GM12801 (cell line): ENCODE results near the gene SPATS2L.

Experiments
- TF ChIP-seq, protein P1 (sequence below): IDR thresholded peaks from one replicate; pipeline ENCODE4 v1.5.1; 2011; ENCODE audit warnings: control low read depth; ENCODE audit not compliant: insufficient read length; ENCODE audit errors: extremely low read depth

Gene SPATS2L

DNA sequence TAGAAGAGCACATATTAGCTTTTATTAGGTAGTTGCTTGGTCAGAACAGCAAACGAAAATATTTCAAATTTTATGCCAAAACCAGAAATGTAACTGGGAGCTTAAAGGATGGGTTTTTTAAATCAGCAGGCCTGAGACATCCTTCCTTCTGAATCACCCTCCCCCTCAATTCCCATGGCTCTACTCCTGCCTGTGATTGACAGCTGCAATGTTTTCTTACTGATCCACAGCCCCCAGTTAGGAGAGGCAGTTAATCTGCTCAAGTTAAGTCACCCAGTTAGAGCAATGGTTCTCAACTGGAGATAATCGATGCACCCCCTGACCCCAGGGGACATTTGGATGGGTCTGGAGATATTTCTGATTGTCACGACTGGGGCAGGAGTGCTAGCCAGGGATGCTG is 178.4 kb downstream of the SPATS2L start:
- TF ChIP-seq, protein P1, sequence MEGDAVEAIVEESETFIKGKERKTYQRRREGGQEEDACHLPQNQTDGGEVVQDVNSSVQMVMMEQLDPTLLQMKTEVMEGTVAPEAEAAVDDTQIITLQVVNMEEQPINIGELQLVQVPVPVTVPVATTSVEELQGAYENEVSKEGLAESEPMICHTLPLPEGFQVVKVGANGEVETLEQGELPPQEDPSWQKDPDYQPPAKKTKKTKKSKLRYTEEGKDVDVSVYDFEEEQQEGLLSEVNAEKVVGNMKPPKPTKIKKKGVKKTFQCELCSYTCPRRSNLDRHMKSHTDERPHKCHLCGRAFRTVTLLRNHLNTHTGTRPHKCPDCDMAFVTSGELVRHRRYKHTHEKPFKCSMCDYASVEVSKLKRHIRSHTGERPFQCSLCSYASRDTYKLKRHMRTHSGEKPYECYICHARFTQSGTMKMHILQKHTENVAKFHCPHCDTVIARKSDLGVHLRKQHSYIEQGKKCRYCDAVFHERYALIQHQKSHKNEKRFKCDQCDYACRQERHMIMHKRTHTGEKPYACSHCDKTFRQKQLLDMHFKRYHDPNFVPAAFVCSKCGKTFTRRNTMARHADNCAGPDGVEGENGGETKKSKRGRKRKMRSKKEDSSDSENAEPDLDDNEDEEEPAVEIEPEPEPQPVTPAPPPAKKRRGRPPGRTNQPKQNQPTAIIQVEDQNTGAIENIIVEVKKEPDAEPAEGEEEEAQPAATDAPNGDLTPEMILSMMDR = no peak

DNA sequence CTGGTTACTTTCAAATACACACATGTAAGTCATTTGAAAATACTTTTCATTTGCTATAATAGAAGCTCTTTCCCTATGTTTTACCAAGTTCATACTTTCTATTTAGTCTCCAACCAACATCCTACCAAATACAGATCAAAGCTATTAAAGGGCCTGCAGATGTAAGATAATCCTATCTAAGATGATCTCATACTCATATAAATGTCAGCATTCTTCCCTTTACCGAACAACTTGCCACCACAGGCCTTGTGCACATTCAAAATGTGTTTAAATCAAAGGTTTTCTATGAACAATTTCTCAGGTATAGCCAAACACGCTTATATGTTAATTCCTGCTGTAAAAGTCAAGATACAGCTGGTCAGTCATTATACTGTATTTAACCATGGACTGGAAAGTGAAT is 180.0 kb downstream of the SPATS2L start:
- TF ChIP-seq, protein P1 = no peak

DNA sequence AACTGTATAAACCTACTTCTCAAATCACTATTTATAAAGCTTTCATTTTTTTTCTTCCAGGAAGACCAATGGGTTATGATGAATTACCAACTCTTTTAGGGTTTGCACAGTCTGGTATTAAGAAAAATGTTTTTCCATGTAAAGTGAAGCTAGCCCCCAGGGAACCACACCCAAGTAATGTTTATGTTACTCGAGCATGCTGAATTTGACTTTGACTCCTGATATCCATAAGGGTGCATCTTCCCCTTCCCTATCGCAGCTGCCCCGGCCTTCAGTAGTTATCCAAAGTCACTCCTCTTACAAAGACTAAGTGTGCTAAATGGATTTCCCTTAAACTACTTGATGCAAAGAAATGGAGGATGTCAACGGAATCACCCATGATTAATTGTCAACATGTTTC is 181.7 kb downstream of the SPATS2L start:
- TF ChIP-seq, protein P1 = no peak

DNA sequence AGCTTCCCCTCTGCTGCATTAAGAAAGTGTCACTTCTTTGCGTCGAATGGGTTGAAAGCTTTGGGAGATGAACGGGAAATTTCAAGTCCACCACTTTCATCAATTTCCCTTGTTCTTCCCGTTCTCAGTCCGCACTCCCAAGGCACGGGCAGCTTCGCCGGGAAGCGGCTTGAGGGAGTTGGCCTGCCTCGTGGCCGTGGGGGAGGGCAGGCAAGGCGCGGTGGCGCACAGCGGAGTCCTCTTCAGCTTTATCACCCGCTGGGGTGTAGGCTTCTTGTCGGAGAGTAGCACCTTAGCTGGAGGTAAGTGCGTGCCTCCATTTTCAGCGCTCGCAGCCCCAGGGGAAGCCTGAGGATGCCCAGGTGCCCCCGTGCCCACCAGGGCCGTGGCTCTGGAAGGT is 183.5 kb downstream of the SPATS2L start:
- TF ChIP-seq, protein P1 = no peak

DNA sequence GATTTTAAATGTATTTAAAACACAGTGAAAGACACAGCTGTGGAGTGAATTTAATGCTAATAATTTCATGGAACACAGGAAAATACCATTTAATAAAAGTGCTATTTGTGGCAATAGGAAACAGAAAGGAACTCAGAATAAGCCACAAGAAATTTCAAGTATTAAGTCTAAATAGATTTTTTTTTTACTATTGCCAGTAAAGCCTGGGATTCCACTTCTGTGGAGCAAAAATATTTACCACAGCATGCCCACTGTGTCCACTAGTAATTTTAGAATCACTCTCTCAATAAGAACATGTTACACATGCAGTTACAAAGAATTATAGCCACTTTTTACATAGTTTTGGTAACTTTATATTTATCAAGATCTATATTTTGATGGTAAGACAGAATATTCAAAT is 186.2 kb downstream of the SPATS2L start:
- TF ChIP-seq, protein P1 = no peak

DNA sequence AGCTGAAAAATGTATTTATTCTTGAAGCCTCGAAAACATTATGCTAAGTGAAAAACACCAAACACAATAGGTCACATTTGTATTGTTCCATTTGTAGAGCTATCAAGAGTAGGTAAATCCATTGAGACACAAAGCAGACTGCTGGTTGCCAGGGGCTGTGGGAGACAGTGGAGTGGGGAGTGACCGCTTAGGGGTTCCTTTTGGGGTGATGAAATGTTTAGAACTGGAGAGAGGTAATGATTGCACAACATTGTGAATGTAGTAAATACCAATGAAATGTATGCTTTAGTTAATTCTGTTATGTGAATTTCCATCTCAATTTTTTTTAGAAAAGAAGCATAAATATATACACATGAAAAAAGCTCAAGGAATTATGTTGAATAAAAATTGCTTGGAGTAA is 187.6 kb downstream of the SPATS2L start:
- TF ChIP-seq, protein P1 = no peak

DNA sequence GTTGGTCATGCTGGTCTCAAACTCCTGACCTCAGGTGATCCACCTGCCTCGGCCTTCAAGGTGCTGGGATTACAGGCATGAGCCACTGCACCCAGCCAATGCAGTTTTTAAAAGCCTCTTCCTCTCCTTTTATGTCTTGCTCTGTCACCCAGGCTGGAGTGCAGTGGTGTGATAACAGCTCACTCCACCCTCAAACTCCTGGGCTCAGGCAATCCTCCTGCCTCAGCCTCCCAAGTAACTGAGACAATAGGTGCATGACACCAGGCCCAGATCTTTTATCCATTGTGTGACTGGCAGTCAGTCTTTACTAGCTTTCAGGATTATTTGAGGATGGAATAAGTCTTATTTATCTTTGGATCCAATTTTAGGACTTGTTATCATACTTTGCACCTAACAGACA is 190.2 kb downstream of the SPATS2L start:
- TF ChIP-seq, protein P1 = no peak

DNA sequence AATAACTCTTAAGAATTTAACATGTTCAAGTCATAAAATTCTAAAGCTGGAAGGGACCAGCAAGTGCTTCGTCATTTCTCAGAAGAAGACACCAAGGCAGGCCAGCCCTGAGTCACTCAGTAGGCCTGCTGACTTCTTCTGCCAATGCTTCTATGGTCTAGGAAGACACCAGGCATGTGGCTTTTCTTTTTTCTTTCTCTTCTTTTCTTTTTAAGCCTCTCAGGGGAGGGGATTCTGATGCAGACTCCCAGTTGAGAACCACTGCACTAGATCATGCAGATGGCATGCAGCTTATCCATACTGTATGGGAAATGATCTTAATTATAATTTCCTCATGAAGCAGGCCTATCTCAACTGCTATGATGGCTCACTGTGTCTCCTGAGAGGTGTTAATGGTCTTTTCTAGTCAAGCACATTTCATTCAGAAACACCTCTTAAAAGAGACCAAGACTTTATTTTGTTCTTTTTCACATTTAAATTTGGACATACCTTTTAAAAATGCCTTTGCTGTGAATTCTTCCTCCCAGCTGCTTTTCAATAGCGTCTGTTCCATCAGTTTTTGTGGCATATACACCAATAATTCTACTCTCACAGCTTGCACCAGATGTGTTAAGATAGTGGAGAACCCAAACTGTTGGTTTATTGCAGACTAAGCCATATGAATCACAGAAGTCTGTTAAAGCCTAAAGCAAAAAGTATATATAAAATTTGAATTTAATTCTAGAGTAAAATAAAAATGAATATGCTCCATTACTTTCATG is 192.1 kb downstream of the SPATS2L start:
- TF ChIP-seq, protein P1 = no peak
